ENCODE measurements around the gene KLRF1.

- TF ChIP-seq, protein P1, sequence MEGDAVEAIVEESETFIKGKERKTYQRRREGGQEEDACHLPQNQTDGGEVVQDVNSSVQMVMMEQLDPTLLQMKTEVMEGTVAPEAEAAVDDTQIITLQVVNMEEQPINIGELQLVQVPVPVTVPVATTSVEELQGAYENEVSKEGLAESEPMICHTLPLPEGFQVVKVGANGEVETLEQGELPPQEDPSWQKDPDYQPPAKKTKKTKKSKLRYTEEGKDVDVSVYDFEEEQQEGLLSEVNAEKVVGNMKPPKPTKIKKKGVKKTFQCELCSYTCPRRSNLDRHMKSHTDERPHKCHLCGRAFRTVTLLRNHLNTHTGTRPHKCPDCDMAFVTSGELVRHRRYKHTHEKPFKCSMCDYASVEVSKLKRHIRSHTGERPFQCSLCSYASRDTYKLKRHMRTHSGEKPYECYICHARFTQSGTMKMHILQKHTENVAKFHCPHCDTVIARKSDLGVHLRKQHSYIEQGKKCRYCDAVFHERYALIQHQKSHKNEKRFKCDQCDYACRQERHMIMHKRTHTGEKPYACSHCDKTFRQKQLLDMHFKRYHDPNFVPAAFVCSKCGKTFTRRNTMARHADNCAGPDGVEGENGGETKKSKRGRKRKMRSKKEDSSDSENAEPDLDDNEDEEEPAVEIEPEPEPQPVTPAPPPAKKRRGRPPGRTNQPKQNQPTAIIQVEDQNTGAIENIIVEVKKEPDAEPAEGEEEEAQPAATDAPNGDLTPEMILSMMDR (conservative IDR thresholded peaks at IDR 0.05; ENCODE audit: low read depth, low read length), result no peak
- no peak for TF ChIP-seq EZH2phosphoT487 (IDR thresholded peaks at IDR 0.05; ENCODE audit: borderline replicate concordance, low read length)
Observed at GRCh38 chr12:9868311-9868801, 41.1 kb downstream of the KLRF1 start.

All from PC-3 (cell line).